ENCODE results near the gene IL13RA1.

IL13RA1 gene

GRCh38 chrX:118764122-118764521, 36.7 kb downstream of the IL13RA1 start:
- no peaks in the 10 kb centered on the region for H3K36me3 ChIP-seq (replicated peaks; ENCODE audit: insufficient read depth, low read length)
- no peaks in the 10 kb centered on the region for H3F3A ChIP-seq (ENCODE audit: insufficient read depth, low read length)
- H3K9ac ChIP-seq (ENCODE audit: low read length) = no peak overlapping the region
- no peaks in the 10 kb centered on the region for H3K9me2 ChIP-seq (replicated peaks; ENCODE audit: insufficient read depth, low read length)
- no peaks in the 10 kb centered on the region for H3K27me3 ChIP-seq (replicated peaks; ENCODE audit: insufficient read depth, low read length)
- no peak overlapping the region for H3K27ac ChIP-seq (ENCODE audit: low read length)
- no peaks in the 10 kb centered on the region for H3K4me1 ChIP-seq (ENCODE audit: low read length)
- DNase-seq = no peak
- H3K79me2 ChIP-seq (ENCODE audit: low read length) = no peaks in the 10 kb centered on the region
- no peak overlapping the region for H3K4me2 ChIP-seq (ENCODE audit: low read depth, low read length)
- H2AFZ ChIP-seq (ENCODE audit: low read length) = no peak overlapping the region
- no peak overlapping the region for H3K4me3 ChIP-seq (ENCODE audit: low read length)
- no peaks in the 10 kb centered on the region for H4K20me1 ChIP-seq (ENCODE audit: insufficient read depth, low read length)
- no peaks in the 10 kb centered on the region for H3K9me3 ChIP-seq (replicated peaks; ENCODE audit: insufficient read depth, low read length)
- TF ChIP-seq, protein P1, sequence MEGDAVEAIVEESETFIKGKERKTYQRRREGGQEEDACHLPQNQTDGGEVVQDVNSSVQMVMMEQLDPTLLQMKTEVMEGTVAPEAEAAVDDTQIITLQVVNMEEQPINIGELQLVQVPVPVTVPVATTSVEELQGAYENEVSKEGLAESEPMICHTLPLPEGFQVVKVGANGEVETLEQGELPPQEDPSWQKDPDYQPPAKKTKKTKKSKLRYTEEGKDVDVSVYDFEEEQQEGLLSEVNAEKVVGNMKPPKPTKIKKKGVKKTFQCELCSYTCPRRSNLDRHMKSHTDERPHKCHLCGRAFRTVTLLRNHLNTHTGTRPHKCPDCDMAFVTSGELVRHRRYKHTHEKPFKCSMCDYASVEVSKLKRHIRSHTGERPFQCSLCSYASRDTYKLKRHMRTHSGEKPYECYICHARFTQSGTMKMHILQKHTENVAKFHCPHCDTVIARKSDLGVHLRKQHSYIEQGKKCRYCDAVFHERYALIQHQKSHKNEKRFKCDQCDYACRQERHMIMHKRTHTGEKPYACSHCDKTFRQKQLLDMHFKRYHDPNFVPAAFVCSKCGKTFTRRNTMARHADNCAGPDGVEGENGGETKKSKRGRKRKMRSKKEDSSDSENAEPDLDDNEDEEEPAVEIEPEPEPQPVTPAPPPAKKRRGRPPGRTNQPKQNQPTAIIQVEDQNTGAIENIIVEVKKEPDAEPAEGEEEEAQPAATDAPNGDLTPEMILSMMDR (IDR thresholded peaks at IDR 0.05; ENCODE audit: low read length) = no peak

DNA sequence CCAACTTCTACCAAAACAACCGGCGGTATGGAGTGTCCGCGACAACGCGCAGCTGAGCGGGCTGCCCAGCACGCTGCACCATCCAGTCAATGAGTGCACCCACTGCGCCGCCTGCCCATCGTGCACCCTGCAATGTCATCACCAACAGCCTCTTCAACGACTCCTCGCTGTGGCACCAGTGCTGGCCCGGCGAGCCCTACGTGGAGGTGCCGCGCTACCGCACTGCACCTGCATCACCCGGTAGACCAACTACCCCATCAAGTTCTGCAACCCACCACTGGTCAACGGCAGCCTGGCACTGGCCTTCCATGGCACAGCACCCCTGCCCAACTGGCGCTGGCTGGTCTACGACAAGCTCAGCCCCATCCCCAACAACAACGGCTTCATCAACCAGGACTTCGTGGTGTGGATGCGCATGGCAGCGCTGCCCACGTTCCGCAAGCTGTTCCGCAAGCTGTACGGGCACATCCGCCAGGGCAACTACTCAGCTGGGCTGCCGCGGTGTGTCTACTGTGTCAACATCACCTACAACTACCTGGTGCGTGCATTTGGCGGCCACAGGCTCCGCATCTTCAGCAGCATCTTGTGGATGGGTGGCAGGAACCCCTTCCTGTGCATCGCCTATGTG, 42.8 kb downstream of the IL13RA1 start:
- Histone ChIP-seq H3K9ac (ENCODE audit: low read length) (no peak overlapping the region), H3K27me3 (replicated peaks; ENCODE audit: insufficient read depth, low read length) (no peaks in the 10 kb centered on the region), H2AFZ (ENCODE audit: low read length) (no peak overlapping the region), H3K79me2 (ENCODE audit: low read length) (no peaks in the 10 kb centered on the region), H4K20me1 (ENCODE audit: insufficient read depth, low read length) (no peaks in the 10 kb centered on the region), H3K4me1 (ENCODE audit: low read length) (no peaks in the 10 kb centered on the region), H3K9me2 (replicated peaks; ENCODE audit: insufficient read depth, low read length) (no peaks in the 10 kb centered on the region), H3K4me3 (ENCODE audit: low read length) (no peak overlapping the region), H3F3A (ENCODE audit: insufficient read depth, low read length) (no peaks in the 10 kb centered on the region), H3K4me2 (ENCODE audit: low read depth, low read length) (no peak overlapping the region), H3K27ac (ENCODE audit: low read length) (no peak overlapping the region), H3K9me3 (replicated peaks; ENCODE audit: insufficient read depth, low read length) (no peaks in the 10 kb centered on the region), H3K36me3 (replicated peaks; ENCODE audit: insufficient read depth, low read length) (no peaks in the 10 kb centered on the region)
- DNase-seq = no peak
- TF ChIP-seq EZH2phosphoT487 (IDR thresholded peaks at IDR 0.05; ENCODE audit: low read length) (no peak), EZH2 (optimal IDR thresholded peaks at IDR 0.05; ENCODE audit: low read depth, low read length) (no peak)
- TF ChIP-seq, protein P1 (IDR thresholded peaks at IDR 0.05; ENCODE audit: low read length) = no peak

GRCh38 chrX:118772051-118772450, 44.6 kb downstream of the IL13RA1 start:
- no peak for TF ChIP-seq EZH2phosphoT487 (IDR thresholded peaks at IDR 0.05; ENCODE audit: low read length)
- TF ChIP-seq, protein P1 (IDR thresholded peaks at IDR 0.05; ENCODE audit: low read length) = no peak
- TF ChIP-seq EZH2 (optimal IDR thresholded peaks at IDR 0.05; ENCODE audit: low read depth, low read length) = no peak

More at GRCh38 chrX:118772051-118772450, 44.6 kb downstream of the IL13RA1 start:
- no peak overlapping the region for H2AFZ ChIP-seq (ENCODE audit: low read length)
- no peaks in the 10 kb centered on the region for H3K4me1 ChIP-seq (ENCODE audit: low read length)
- H4K20me1 ChIP-seq (ENCODE audit: insufficient read depth, low read length) = no peaks in the 10 kb centered on the region
- H3K79me2 ChIP-seq (ENCODE audit: low read length) = no peaks in the 10 kb centered on the region
- H3K27ac ChIP-seq (ENCODE audit: low read length) = no peak overlapping the region
- no peak overlapping the region for H3K9ac ChIP-seq (ENCODE audit: low read length)
- no peaks in the 10 kb centered on the region for H3K36me3 ChIP-seq (replicated peaks; ENCODE audit: insufficient read depth, low read length)
- no peak overlapping the region for H3K4me3 ChIP-seq (ENCODE audit: low read length)
- no peak for DNase-seq
- H3K9me3 ChIP-seq (replicated peaks; ENCODE audit: insufficient read depth, low read length) = no peaks in the 10 kb centered on the region
- no peaks in the 10 kb centered on the region for H3K9me2 ChIP-seq (replicated peaks; ENCODE audit: insufficient read depth, low read length)
- no peaks in the 10 kb centered on the region for H3K27me3 ChIP-seq (replicated peaks; ENCODE audit: insufficient read depth, low read length)
- no peak overlapping the region for H3K4me2 ChIP-seq (ENCODE audit: low read depth, low read length)
- H3F3A ChIP-seq (ENCODE audit: insufficient read depth, low read length) = no peaks in the 10 kb centered on the region
